ENCODE measurements around the gene SAMD4A. TPM values are rescaled to one million over a fixed set of nuclear protein-coding genes. Genes with fewer than 3 reads are reported as not detected.

The SAMD4A gene
- total RNA-seq, 1 donor from 2014 or later: 52.2 TPM

DNA sequence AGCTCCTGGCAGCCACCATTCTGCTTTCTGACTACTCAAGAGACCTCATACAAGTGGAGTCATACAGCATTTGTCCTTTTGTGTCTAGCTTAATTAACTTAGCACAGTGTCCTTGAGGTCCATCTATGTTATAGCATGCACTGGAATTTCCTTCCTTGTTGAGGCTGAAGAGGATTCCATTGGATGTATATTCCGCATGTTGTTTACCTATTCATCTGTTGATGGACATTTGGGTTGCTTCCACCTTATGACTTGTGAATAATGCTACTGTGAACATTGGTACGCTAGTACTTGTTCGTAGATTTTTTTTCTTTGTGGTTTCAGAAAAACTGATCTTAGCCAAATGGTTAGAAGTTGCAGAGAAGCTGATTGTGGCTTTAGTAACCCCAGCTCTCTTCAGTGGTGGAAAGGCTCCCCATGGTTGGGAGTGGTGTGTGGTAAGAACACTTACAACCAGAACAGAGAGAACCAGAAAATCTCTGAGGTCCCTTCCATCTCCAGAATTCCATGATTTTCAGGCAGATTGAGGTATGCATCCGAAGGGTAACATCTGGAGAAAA lies 118.4 kb downstream of the SAMD4A start:
- H3K9ac ChIP-seq (ENCODE audit: low read depth in 1 of 3, low read length in 3 of 3): peak overlapping the region in 1 of 3 donors; percentile 45

DNA sequence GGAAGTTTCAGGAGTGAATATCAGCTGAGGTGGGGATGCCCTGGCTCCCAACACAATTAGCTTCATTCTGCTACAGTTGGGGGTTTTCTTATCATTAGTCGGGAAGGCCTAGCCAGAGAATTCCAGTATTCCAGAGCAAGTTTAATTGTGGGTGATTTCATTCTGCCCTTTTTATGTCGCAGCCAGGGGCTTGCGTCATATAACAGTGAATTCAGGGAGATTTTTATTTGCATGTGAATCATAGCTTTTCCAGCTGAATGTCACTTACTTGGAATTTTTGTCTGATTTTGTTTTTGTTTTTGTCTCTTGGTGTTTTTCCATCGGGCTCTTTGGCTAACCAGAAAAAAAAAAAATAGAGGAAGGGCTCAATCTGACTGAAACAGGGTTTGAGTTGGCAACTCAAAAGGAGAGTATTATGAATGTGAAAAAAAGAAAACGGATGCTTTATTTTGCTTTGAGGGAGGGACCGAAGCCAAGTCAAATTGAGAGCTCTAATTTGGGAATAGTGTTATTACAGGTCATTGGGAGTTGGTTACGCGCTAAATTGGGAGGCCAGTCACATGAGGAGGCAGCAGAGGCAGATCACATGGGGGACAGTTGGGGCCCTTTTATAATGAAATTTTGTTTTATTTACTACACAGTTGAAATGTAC lies 119.4 kb downstream of the SAMD4A start:
- peak overlapping the region; percentile 48 to 78 (median 58) for H3K9ac ChIP-seq (ENCODE audit: low read depth in 1 of 3, low read length in 3 of 3)
- no peaks in the 10 kb centered on the region for H3K36me3 ChIP-seq (ENCODE audit: control insufficient read depth in 3 of 3, insufficient read depth in 3 of 3, low read length in 3 of 3)
- H3K9me3 ChIP-seq (ENCODE audit: control insufficient read depth in 3 of 3, low read length in 3 of 3): no peaks in the 10 kb centered on the region
- peak overlapping the region; percentile 42 to 63 (median 58) for H3K4me3 ChIP-seq (ENCODE audit: low read length in 3 of 3)
- H3K27ac ChIP-seq (ENCODE audit: low read depth, low read length): peak overlapping the region; percentile 99
- no peaks in the 10 kb centered on the region for H3K27me3 ChIP-seq (ENCODE audit: control insufficient read depth in 3 of 3, insufficient read depth in 3 of 3, low read length in 3 of 3)
- peaks cover 57 to 84% (median 68%) of the 10 kb centered on the region in 3 donors for H3K4me1 ChIP-seq (ENCODE audit: control insufficient read depth in 3 of 3, insufficient read depth in 3 of 3, low read length in 3 of 3)

More for the DNA sequence above, 118.4 kb downstream of the SAMD4A start:
- Histone ChIP-seq H3K4me3 (ENCODE audit: low read length in 3 of 3) (peak overlapping the region in 1 of 3 donors; percentile 58), H3K36me3 (ENCODE audit: control insufficient read depth in 3 of 3, insufficient read depth in 3 of 3, low read length in 3 of 3) (no peaks in the 10 kb centered on the region), H3K9me3 (ENCODE audit: control insufficient read depth in 3 of 3, low read length in 3 of 3) (no peaks in the 10 kb centered on the region), H3K27ac (ENCODE audit: low read depth, low read length) (peak overlapping the region; percentile 99), H3K27me3 (ENCODE audit: control insufficient read depth in 3 of 3, insufficient read depth in 3 of 3, low read length in 3 of 3) (no peaks in the 10 kb centered on the region), H3K4me1 (ENCODE audit: control insufficient read depth in 3 of 3, insufficient read depth in 3 of 3, low read length in 3 of 3) (peaks cover 50 to 78% (median 58%) of the 10 kb centered on the region in 3 donors)

DNA sequence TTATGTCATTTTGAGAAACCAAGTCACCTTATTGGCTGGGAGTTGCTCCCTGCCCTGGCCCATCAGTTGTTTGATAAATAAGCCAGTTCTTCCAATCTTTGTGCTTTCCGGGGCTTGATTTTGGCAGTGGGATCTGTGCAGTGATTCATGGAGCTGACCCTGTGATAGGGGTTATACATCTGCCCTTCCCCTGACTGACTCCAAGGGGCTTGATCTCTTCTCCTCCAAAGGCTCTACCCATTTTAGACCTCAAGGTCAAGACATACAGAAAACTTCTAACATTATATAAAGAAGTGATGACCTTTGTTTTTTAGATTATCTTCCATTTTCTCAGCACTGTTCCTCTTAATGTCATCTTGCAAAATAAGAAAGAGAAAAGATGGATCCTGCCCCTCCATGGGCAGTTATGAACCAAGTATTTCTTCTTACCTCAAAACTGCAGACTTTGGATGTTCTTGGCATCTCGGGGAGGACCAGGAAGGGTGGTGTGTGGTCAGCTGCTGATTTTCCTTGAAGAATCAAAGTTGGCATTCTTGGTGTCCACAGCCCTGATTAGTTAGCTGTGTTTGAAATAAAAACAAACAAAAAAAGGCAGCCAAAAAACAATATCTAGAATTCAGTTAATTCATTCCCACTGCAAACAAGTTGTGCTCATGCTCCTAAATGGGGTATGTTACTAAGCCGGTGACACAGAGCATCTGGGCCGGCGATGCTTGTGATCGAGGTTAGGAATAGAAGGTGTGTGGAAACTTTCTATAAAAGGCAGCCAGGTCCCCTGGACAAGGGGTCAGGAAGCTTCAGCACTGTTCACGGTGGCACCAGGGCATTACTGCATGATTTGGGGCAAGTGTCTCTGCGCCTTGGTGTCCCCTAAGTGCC lies 120.2 kb downstream of the SAMD4A start:
- Histone ChIP-seq H3K36me3 (ENCODE audit: control insufficient read depth in 3 of 3, insufficient read depth in 3 of 3, low read length in 3 of 3) (no peaks in the 10 kb centered on the region), H3K4me3 (ENCODE audit: low read length in 3 of 3) (peak overlapping the region; percentile 34 to 63 (median 58)), H3K4me1 (ENCODE audit: control insufficient read depth in 3 of 3, insufficient read depth in 3 of 3, low read length in 3 of 3) (peaks cover 64 to 85% (median 74%) of the 10 kb centered on the region in 3 donors), H3K9me3 (ENCODE audit: control insufficient read depth in 3 of 3, low read length in 3 of 3) (no peaks in the 10 kb centered on the region), H3K27ac (ENCODE audit: low read depth, low read length) (peak overlapping the region; percentile 99), H3K27me3 (ENCODE audit: control insufficient read depth in 3 of 3, insufficient read depth in 3 of 3, low read length in 3 of 3) (no peaks in the 10 kb centered on the region), H3K9ac (ENCODE audit: low read depth in 1 of 3, low read length in 3 of 3) (peak overlapping the region; percentile 43 to 78 (median 58))

DNA sequence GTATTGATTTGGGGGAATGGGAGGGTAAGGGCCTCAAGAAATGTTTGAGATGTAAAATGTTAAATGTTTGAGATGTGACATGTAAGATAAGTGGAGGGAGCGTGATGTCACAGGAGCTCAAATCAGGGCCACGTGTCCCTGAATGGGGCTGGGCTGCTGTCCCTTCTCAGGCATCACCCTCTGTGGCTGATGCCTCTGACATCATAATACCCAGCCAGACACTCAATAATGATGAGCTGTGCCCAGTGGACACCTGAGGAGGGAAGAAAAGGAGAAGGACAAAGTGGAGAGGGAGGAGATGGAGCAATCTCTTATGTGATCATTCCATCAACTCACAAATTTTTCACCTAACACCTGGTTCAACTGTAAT lies 120.8 kb downstream of the SAMD4A start:
- peak overlapping the region; percentile 43 to 78 (median 58) for H3K9ac ChIP-seq (ENCODE audit: low read depth in 1 of 3, low read length in 3 of 3)
- no peaks in the 10 kb centered on the region for H3K36me3 ChIP-seq (ENCODE audit: control insufficient read depth in 3 of 3, insufficient read depth in 3 of 3, low read length in 3 of 3)
- peak overlapping the region; percentile 99 for H3K27ac ChIP-seq (ENCODE audit: low read depth, low read length)
- no peaks in the 10 kb centered on the region for H3K27me3 ChIP-seq (ENCODE audit: control insufficient read depth in 3 of 3, insufficient read depth in 3 of 3, low read length in 3 of 3)
- peak overlapping the region in 2 of 3 donors; percentile 8 to 58 for H3K4me3 ChIP-seq (ENCODE audit: low read length in 3 of 3)
- peaks cover 68 to 84% (median 78%) of the 10 kb centered on the region in 3 donors for H3K4me1 ChIP-seq (ENCODE audit: control insufficient read depth in 3 of 3, insufficient read depth in 3 of 3, low read length in 3 of 3)
- H3K9me3 ChIP-seq (ENCODE audit: control insufficient read depth in 3 of 3, low read length in 3 of 3): no peaks in the 10 kb centered on the region

DNA sequence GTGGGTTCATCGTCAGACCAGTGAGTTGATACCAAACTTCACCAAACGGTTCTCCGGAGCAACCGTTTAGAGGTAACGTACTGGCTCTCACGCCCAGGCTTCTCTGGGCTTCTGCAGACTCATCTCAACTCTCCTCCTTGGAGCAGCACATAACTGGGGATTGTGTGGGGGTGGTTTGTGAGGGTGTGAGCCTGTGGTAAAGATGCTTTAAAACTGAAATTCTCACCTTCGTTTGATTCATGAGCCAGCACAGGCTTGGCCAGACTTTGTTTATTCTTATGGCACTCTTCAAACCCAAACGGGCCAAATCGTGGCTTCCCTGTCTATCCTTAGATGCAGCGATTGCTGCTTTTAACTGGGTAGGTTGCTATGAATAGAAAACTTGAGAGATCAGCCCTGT lies 121.3 kb downstream of the SAMD4A start:
- peak overlapping the region; percentile 8 to 32 (median 18) for H3K9ac ChIP-seq (ENCODE audit: low read depth in 1 of 3, low read length in 3 of 3)
- H3K27me3 ChIP-seq (ENCODE audit: control insufficient read depth in 3 of 3, insufficient read depth in 3 of 3, low read length in 3 of 3): no peaks in the 10 kb centered on the region
- peak overlapping the region; percentile 99 for H3K27ac ChIP-seq (ENCODE audit: low read depth, low read length)
- peak overlapping the region in 2 of 3 donors; percentile 7 to 34 for H3K4me3 ChIP-seq (ENCODE audit: low read length in 3 of 3)
- H3K36me3 ChIP-seq (ENCODE audit: control insufficient read depth in 3 of 3, insufficient read depth in 3 of 3, low read length in 3 of 3): no peaks in the 10 kb centered on the region
- H3K9me3 ChIP-seq (ENCODE audit: control insufficient read depth in 3 of 3, low read length in 3 of 3): no peaks in the 10 kb centered on the region
- H3K4me1 ChIP-seq (ENCODE audit: control insufficient read depth in 3 of 3, insufficient read depth in 3 of 3, low read length in 3 of 3): peaks cover 68 to 79% (median 74%) of the 10 kb centered on the region in 3 donors

DNA sequence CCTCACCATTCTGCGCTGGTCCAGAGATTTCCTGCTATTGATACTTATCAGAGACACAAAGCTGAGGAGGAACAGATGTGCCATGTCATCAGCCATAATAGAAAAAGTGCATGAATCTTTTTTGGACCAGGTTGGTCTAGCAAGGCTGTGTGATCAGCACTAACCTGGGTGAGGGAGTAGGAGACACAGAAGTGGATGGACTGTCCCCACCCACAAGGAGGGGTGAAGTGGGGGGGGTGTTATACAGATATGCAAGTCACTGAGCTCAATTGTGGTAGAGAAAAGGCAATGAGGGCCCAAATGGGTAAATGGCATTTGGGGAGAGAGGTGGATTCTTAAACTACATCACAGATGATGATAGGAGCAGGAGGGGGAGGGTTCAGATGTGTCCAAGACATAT lies 123.0 kb downstream of the SAMD4A start:
- Histone ChIP-seq H3K4me1 (ENCODE audit: control insufficient read depth in 3 of 3, insufficient read depth in 3 of 3, low read length in 3 of 3) (peaks cover 67 to 77% (median 75%) of the 10 kb centered on the region in 3 donors), H3K9me3 (ENCODE audit: control insufficient read depth in 3 of 3, low read length in 3 of 3) (no peaks in the 10 kb centered on the region), H3K9ac (ENCODE audit: low read depth in 1 of 3, low read length in 3 of 3) (no peak overlapping the region), H3K4me3 (ENCODE audit: low read length in 3 of 3) (no peak overlapping the region), H3K36me3 (ENCODE audit: control insufficient read depth in 3 of 3, insufficient read depth in 3 of 3, low read length in 3 of 3) (no peaks in the 10 kb centered on the region), H3K27me3 (ENCODE audit: control insufficient read depth in 3 of 3, insufficient read depth in 3 of 3, low read length in 3 of 3) (no peaks in the 10 kb centered on the region), H3K27ac (ENCODE audit: low read depth, low read length) (peak overlapping the region; percentile 99)

DNA sequence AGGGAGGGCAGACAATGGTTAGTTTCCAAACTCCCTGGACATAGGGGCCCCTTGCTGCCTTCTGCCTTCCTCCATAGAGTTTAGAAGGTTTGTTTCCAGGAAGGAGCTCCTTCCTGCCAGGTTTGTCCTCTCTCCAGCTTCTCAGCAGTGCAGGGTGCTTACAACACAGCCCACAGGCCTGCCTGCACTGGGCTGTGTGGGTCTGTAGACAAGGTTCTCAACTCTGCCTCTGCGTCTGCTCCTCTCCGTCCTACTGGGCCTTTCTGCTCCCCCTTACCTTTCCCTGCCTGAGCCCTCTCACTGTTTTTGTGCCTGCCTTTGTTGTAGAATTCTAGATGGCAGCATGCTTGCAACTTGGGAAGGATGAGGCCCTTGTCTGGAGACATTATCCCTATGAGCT lies 124.0 kb downstream of the SAMD4A start:
- no peaks in the 10 kb centered on the region for H3K27me3 ChIP-seq (ENCODE audit: control insufficient read depth in 3 of 3, insufficient read depth in 3 of 3, low read length in 3 of 3)
- H3K4me1 ChIP-seq (ENCODE audit: control insufficient read depth in 3 of 3, insufficient read depth in 3 of 3, low read length in 3 of 3): peaks cover 61 to 74% (median 70%) of the 10 kb centered on the region in 3 donors

DNA sequence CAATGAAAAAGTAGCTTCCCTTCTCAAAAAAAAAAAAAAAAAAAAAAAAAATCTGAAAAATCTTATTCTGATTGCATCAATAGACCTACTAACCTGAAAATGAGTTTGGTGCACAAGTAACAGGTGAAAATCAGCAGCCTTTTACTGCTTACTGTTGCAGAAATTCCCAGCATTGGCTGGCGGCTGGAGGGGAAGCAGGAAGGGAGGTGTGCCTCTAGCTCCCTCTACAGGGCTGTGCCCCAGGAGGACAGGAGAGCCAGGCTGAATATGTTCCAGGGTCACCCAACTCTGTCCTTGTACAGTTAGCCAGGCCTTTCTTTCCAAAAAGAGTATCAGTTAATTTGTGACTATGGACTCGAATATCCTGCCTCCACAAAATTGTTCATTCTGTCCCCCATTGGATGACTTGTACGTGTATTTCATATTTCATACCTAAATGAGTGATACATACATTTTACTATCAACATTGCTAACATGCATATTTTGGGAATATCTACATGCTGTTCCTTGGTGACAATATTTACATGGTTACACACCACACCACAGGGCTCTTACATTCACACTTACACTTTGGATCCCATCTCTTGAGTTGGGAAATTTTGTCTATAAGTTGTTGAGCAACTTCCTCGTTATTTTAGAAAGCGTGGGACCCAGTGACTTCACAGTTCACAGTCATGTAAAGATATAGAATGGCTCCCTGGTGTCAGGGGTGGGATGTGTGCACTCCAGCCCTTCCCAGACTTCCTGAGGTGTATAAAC lies 124.8 kb downstream of the SAMD4A start:
- Histone ChIP-seq H3K9ac (ENCODE audit: low read depth in 1 of 3, low read length in 3 of 3) (peak overlapping the region in 2 of 3 donors; percentile 20 to 40), H3K4me3 (ENCODE audit: low read length in 3 of 3) (no peak overlapping the region), H3K27me3 (ENCODE audit: control insufficient read depth in 3 of 3, insufficient read depth in 3 of 3, low read length in 3 of 3) (no peaks in the 10 kb centered on the region), H3K27ac (ENCODE audit: low read depth, low read length) (peak overlapping the region; percentile 99), H3K4me1 (ENCODE audit: control insufficient read depth in 3 of 3, insufficient read depth in 3 of 3, low read length in 3 of 3) (peaks cover 58 to 78% (median 71%) of the 10 kb centered on the region in 3 donors), H3K36me3 (ENCODE audit: control insufficient read depth in 3 of 3, insufficient read depth in 3 of 3, low read length in 3 of 3) (no peaks in the 10 kb centered on the region), H3K9me3 (ENCODE audit: control insufficient read depth in 3 of 3, low read length in 3 of 3) (no peaks in the 10 kb centered on the region)

More for the DNA sequence above, 124.0 kb downstream of the SAMD4A start:
- Histone ChIP-seq H3K4me3 (ENCODE audit: low read length in 3 of 3) (no peak overlapping the region), H3K36me3 (ENCODE audit: control insufficient read depth in 3 of 3, insufficient read depth in 3 of 3, low read length in 3 of 3) (no peaks in the 10 kb centered on the region), H3K9ac (ENCODE audit: low read depth in 1 of 3, low read length in 3 of 3) (peak overlapping the region; percentile 7 to 58 (median 26)), H3K27ac (ENCODE audit: low read depth, low read length) (peak overlapping the region; percentile 99), H3K9me3 (ENCODE audit: control insufficient read depth in 3 of 3, low read length in 3 of 3) (no peaks in the 10 kb centered on the region)

DNA sequence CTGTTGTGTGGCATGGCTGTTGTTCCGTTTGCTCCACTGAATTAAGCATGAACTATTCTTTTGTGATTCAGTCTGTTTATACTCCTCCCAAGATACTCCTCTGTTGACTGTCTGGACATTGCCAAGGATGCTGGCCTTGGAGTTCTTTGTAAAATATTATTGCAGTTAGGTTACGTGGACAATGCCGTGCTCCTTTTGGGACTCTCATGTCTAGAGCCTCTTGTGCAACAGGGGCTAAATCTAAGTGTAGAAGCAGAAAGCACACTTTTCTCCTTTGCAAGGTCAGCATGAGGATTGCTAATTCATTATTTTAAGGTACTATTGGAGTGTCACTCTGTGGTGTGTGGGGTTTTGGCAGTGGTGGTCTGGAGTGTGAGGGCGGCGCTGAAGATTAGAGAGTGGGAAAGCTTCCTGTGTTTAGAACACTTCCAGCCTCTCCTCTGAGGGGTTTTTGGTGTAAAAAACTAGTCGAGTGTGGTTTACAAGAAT lies 125.4 kb downstream of the SAMD4A start:
- H3K36me3 ChIP-seq (ENCODE audit: control insufficient read depth in 3 of 3, insufficient read depth in 3 of 3, low read length in 3 of 3): no peaks in the 10 kb centered on the region
- H3K4me1 ChIP-seq (ENCODE audit: control insufficient read depth in 3 of 3, insufficient read depth in 3 of 3, low read length in 3 of 3): peaks cover 58 to 81% (median 71%) of the 10 kb centered on the region in 3 donors
- no peak overlapping the region for H3K4me3 ChIP-seq (ENCODE audit: low read length in 3 of 3)
- no peaks in the 10 kb centered on the region for H3K9me3 ChIP-seq (ENCODE audit: control insufficient read depth in 3 of 3, low read length in 3 of 3)
- H3K27ac ChIP-seq (ENCODE audit: low read depth, low read length): peak overlapping the region; percentile 68
- H3K27me3 ChIP-seq (ENCODE audit: control insufficient read depth in 3 of 3, insufficient read depth in 3 of 3, low read length in 3 of 3): no peaks in the 10 kb centered on the region
- H3K9ac ChIP-seq (ENCODE audit: low read depth in 1 of 3, low read length in 3 of 3): peak overlapping the region; percentile 20 to 40 (median 28)
